A204.1 (cell line): Measurements from ENCODE around the gene HDAC2.
"Not testable (repeated sequence)": the region's sequence is repeated elsewhere in the genome, so short reads cannot be mapped to it uniquely, and the experiment has no call there.

Source experiments
- FAIRE-seq: peaks from 2 replicates; lab custom pipeline; 2012; peaks lifted over from hg19 to GRCh38; lab: Jason Lieb, UNC

Gene HDAC2

DNA sequence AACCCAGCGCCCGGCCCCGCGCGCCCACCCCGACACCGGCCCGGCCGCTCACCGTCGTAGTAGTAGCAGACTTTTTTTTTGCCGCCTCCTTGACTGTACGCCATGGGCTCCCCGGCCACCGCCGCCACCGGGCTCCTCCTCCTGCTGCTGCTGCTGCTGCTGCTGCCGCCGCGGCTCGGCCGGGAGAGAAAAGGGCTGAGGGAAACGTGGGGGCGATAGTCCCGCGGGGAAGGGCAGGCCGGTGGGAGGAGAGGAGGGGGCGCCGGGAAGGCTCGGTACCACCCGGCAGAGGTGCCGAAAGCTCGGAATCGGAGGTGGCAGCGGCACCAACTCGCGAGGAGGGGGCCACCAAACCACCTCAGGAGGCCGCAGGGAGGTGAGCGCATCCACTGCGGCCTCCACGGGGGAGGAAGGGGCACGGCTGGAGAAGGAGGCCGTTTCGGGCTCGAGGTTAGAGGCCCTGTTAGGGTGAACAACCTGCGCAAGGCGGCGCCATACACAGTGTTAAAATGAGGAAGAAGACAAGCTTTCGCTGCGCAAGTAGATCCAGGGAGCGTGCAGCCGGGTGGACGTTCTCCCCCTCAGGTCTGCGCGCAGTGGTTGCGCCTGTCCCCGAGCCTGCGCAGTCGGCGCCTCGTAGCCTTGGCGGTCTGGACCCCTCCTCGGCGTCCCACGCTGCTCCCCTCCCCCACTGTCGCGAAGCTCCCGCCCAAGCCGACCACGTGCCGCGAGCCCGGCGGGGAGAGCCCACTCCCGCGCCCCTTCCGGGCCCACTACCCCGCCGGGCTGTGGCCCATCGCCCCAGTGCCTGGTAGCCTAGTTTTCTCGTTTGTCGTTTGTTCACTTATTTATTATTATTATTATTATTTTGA is at the start of gene HDAC2:
Gene HDAC2, minus strand, starts transcription at position 344 of the 872 bp plus-strand sequence. Its CDS starts 240 bp downstream, at position 104.
- no peak for FAIRE-seq

DNA sequence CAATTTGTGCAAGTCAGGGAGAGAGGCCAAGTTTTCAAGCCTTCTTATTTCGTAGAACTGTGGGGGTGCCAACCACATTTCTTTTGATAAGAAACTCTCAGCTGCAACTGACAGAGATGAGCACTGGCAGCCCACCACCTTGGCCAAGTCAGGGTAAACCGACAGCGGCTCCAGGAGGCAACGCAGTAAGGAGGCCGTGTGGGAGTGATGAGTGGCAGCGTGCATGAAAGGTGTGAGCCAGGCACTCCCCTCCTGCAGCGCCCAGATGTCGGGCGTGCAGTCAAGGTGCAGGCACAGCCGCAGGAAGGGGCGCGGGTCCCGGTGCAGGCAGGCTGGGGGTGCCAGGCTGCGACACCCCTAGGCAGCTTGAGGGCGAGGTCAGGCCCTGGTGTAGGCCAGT is 49.2 kb upstream of the HDAC2 start:
- no peak for FAIRE-seq

DNA sequence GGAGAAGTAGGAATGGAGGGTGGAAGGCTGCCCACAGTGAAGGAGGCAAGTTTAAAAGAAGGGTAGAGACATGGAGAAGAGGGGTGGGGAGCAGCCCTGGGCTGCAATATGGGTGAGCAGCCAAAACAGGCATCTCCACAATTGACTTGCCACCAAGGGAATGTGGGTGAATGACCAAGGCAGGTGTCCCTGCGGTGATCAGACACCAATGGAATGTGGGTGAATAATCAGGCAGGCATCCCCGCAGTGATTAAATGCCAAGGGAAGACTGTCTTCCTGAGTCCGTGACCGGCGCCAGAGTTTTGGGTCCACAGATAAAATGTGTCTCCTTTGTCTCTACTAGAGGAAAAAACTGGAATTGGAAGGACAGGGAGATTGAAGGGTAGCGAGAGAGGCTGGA is 46.2 kb upstream of the HDAC2 start:
- FAIRE-seq, result not testable (repeated sequence)

DNA sequence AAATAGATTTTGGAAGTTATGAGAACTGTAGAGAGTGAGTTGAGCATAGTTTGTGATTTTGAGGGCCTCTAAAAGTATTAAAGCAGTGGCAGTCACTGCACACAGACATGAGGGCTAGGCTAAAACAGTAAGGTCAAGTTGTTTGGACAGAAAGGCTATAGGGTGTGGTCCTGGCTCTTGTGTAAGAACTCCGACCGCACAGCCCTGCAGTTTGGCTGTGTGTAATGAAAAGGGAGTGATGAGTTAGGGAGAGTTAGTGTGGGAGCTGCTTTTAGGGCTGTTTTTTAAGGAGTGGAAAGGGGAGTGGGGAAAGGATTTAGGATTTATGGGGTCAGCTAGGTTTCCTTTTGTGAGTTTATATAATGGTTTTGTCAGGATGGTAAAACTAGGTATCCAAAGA is 43.2 kb upstream of the HDAC2 start:
- FAIRE-seq, result not testable (repeated sequence)

DNA sequence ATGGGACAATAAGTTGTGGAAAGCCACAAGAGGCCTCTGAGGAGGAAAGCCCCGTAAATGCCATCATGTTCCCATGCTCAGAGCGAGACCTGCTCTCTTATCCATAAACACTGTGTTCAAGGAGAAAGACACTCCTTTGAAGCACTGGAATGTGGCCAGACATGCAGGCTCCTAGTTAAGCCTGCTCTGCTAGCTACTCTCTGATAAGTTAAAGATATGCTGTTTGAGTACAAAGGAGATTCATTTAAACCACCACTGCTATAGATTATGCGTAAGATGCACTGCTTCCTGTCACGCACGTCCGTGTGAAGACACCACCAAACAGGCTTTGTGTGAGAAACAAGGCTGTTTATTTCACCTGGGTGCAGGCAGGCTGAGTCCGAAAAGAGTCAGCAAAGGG is 40.5 kb upstream of the HDAC2 start:
- FAIRE-seq, result not testable (repeated sequence)

DNA sequence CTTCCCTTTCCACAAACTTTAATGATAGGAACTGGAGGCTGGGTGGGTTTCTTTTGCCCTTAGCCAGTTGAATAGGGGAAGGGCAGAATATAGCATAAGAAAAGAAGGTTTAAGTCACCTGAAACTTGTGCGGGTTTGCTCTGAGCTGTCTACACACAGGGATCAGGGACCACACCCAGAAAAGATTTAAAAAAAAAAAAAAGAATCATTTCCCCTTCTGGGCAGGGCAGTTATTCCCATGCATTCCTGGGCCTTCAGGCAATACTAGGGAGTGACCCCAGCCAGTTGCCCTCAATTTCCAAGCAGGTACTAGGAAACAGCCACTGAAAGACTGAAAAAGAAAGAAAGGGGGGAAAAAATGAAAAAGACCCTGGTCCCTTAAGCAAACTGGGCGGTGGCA is 39.6 kb upstream of the HDAC2 start:
- no peak for FAIRE-seq

DNA sequence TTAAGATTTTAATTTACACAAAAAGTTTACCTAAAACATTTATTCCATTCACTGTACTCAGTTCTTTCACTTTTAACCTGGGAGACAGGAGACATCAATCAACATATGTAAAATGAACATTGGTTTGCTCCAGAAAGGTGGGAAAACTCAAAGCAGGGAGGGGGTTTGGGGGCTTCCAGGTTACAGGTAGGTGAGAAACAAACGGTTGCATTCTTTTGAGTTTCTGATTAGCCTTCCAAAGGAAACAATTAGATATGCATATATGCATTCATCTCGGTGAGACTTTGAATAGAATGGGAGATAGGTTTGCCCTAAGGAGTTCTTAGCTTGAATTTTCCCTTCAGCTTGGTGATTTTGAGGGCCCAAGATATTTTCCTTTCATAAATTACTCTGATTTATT is 38.2 kb upstream of the HDAC2 start:
- no peak for FAIRE-seq

DNA sequence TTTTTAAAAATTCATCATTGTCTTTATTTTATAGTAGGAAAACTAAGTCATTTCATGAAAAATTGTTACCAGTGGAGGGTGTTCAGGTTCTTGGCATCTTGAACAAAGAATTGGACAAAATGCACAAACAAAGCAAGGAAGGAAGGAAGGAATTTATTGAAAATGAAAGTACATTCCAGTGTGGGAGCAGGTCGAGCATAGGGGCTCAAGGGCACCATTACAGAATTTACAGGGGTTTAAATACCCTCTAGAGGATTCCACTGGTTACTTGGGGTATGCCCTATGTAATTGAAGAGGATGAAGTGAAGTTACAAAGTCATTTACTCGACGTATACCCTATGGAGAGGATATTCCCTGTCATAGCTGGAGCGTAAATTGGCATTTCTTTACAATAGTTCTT is 37.4 kb upstream of the HDAC2 start:
- no peak for FAIRE-seq

DNA sequence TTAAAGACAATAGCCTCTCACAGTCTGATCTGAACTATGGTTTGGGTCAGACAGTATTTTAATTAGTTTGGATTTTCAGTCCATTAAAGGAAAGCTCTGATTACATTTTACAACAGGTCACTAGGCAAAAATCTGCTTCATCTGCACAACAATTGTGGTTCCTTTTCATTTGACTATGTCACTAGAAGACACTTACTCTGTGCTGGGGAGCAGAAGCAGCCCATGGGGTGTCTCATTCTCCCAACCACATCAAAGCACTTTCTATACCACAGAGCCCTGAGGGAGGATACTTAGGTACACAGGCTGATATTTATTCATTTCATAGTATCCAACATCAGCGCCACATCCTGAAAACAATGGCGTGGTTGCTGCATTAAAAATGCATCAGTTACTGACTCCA is 36.6 kb upstream of the HDAC2 start:
- FAIRE-seq, result no peak

DNA sequence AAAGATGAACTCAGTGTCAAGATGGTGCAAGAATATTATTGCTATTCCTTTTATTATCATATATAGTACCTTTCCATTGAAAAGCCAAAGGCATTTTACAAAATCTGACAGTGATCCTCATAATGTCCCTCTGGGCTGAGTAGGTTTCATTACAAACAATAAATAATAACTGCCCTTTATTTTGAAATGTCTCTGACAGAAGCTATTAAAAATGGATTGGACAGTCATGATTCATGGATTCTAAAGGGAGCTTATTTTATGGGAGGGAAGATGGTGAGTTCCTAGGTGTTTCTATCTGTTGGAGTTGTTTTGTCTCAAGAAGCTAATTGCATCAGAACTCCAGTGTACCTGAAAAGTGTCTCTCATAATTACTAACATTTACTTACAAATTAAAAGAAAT is 30.4 kb upstream of the HDAC2 start:
- no peak for FAIRE-seq

DNA sequence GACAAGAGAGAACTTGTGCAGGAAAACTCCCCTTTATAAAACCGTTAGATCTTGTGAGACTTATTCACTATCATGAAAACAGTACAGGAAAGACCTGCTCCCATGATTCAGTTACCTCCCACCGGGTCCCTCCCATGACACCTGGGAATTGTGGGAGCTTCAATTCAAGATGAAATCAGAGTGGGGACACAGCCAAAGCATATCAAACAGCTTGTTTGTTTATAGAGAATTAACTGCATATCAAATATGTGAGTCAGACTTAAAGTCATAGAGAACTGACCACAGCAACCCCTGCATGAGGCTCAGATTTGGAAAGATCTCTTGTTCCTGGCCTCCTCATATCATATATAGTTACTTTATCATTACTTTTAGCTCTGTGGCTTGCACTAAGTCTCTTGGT is 29.1 kb upstream of the HDAC2 start:
- FAIRE-seq, result no peak

DNA sequence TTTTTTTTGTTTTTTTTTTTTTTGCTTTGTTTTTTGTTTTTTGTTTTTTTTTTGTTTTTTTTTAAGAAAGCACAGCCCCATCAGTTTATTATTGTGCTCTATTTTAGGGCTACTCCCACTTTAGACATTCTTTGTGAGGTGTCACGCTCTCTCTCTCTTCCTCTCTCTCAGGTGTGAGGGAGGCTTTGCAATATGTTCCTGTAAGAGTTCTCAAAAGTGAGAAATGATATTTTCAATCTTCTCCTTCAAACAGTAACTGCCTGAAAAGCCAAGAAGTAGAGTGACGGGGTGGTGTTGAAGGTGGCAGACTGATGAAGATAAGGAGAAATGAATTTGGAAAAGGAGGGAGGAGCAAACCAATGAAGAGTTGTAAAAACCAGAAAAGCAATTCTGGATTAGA is 28.3 kb upstream of the HDAC2 start:
- no peak for FAIRE-seq

DNA sequence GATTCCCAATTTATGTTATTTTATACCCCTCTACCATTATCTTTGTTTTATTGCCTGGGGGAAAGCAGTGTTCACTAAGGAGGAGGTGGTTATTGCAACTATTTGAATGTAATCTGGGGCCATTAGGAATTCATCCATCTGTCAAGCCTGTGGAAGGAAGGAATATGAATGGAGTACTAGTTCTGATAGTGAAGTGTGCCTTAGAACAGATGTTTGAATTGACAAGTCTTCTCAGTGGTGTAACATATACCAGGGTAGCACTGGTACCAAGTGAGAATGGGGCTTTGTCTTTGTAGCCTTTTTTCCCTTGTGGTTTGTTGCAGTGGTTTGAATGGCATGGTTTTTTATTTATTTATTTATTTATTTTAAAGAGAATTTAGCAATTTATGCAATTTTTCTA is 27.9 kb upstream of the HDAC2 start:
- no peak for FAIRE-seq

DNA sequence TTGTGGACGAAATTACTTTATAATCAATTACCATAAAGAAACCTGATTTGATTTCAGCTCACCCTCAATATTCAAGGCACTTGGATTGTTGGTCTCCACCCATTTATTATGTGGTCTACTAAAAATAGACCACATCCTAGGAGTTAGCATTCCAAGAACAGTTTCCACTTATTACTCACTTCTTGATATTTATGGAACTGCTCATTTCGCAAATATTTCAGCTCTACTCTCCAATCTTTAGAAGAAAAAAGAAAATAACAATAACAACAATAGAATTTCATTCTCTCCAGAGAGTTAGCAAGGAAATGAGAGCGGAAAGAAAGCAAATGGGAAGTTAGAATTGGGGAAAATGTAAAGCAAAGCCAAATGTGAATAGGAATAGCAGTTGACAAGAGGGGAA is 26.2 kb upstream of the HDAC2 start:
- no peak for FAIRE-seq

DNA sequence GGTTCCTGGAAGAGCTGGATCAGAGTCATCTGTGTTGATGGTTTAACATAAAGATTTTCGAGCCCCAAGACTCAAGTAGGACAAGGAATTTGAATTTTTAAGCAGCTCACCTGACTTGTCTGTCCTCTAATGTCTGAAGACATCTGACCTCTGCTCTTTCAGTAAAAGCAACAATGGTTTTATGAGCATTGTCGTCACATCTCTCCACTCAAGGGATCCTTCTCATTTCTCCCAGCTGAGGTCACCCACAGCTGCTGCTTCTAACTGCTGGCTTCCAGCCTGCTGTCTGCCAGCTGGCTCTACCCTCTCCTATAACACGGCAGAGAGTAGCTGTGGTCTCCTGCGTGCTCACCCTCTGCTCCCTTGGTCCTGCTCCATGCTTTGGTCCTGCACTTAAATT is 24.7 kb upstream of the HDAC2 start:
- FAIRE-seq, result no peak

DNA sequence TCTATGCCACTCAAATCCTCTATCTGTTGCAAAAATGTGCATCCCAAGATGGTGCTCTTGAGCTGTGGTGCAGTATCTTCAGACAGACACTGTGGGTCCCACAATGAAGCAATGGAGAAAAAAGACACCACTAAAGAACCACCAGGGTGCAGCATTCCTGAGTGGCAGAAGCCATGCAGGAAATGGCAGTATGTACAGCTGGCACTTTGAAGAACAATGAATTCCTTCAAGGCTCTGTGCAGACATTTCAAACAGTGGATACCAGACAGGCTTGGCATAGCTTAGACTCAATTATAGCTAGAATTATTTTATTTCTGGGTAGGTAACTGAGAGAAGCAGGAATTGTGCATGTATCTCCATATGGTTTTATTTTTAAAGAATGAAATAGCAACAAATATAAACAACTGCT is 24.0 kb upstream of the HDAC2 start:
- no peak for FAIRE-seq

DNA sequence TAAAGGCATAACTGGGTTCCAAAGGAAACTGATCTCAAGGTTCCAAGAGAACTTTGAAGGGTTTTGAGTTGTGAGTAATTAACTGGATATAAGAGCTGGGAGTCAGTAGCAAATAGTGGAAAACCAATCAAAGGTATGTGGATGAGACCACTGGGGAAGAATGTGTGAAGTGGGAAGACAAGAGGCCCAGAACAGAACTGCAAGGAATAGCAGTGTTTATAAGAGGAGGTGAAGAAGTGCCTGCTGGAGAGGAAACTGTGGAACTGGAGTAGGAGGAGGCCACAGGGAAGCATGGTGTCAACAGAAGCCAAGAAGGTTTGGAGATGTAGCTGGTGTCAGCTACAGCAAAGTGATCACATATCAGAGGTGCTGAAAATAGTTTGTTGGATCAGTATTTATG is 18.7 kb upstream of the HDAC2 start:
- FAIRE-seq, result no peak

DNA sequence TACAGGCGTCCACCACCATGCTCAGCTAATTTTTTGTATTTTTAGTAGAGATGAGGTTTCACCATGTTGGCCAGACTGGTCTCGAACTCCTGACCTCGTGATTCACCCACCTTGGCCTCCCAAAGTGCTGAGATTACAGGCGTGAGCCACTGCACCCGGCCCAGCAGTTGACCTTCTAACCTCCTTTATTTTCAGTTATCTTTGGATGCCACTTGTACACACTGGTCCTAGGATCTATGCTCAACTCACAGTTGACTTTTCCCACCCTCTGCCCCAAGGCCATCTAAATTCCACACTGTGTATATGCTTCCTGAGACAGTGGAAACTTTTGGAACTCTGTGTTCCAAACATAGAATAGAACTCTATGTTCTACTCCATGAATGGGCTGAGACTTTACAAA is 11.7 kb upstream of the HDAC2 start:
- FAIRE-seq, result not testable (repeated sequence)

DNA sequence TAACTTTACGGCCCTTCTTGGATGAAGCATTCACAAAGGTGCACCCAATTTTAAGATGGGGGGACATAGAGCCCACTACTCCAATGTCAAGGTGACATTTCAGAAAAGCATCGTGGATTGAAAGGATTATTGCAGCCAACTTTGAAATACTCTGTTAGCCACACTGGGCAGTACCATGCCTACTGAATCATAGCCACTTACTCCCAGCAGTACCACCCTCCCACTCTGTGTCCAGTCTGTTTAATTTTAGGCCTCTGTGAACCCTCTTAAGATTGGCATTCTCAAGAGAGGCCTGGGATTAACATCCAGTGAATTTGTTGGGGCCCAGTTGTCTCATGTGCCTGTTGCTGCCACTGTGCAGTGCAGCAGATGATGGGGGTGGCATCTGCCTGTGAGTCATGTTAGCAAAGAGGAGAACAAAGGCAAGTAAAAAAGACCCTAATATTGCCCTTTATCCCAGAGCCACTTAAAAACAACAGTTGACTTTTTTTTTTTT is 11.2 kb upstream of the HDAC2 start:
- no peak for FAIRE-seq

DNA sequence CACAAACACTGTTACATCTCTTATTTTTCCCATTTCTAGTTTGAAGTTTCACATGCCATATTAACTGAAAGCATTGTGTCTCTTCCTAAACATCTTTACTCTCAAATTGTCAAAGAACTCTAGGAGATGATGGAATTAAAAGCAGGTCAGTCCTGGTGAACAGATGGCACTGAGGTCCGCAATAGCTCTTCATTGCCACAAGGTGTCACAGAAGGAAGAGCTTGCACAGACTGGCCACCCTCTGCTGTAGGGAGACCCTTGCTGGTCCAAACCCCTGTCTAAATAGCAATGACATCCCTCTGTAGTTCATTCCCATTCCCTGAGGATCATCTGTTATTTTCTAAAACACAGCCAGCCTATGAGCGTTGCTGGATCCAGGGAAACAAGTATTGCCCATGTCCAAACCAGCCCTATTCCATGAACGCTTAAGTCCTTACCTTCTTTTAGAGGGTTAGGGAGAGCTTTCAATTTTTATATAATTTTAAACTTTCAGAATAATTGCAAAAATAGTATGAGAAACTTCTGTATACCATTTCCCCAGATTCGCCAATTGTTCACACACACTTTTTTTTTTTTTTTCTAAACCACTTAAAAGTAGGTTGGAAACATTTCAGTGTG is 10.1 kb upstream of the HDAC2 start:
- FAIRE-seq, result no peak

DNA sequence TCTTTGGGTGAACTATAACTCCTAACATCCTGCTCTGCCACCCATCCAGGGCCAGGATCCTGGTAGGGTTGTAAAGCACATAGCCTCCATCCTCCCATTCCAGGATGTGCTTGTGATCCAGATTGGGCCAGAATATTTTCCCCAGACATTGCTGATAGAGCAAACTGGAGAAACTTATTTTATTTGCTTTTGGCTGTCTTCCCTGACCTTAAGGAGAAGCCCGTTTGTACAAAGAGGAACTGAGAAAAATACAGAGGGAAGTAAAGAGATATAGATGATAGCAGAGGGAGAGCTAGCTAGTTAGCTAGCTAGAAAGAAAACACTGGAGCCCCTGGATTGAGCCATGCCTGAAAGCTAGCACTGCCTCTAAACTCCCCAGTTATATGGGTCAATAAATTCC is 9.0 kb upstream of the HDAC2 start:
- FAIRE-seq, result no peak

DNA sequence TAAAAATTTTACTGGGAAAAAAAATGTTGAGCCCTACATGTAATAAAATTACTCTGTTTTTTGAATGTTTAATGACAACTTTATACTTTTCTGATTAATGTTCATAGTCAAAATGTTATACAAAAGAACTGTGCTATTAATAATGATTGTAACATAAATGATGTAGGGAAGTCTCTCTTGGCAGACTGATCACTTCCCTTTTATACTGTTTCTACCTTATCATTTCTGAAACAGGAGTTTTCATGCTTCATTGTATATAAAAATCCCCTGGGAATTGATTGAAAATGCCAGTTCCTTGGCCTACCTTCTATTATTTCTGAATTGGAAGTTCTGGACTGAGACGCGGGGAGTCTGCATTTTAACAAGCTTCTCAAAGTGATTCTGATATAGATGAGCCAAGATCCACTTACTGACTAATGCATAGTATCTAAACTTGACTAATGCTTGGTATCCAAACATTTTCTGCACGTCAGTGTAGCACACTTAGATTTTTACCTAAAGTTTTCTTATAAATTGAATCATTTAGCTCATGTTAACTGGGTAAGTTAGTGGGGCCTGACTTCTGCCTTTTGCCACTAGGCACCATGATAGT is 7.2 kb upstream of the HDAC2 start:
- no peak for FAIRE-seq

DNA sequence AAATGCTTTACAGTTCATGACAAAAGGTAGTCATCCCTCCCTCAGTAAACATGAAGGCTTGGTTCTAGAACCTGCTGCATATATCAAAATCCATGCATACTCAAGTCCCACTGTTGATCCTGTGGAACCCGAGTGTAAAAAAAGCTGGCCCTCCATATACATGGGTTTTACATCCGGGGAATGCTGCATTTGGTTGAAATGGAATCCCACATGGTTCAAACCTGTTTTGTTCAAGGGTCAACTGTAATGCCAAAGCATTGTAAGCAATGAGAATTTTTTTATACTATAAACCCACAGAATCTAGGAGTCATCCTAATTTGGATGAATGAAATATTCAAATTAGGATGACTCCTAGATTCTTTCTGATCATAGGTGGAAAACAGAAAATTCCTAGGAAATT is 5.9 kb upstream of the HDAC2 start:
- no peak for FAIRE-seq
